A673 (cell line): ENCODE results near the gene HSD17B14.

ENCODE experiments used
- EZH2 ChIP-seq: fragments of 200-600 bp; sonication (generic); IDR thresholded peaks from 2 replicates; pipeline ENCODE4 v1.6.1; 2017; ENCODE audit warnings: borderline replicate concordance, low read depth, mild to moderate bottlenecking, mixed read lengths, antibody characterized with exemption, low read length; ENCODE audit not compliant: poor library complexity, severe bottlenecking
- TF ChIP-seq, protein P1 (sequence below): fragments of 300-800, 200-600 bp; sonication (generic); conservative IDR thresholded peaks from 2 replicates; pipeline ENCODE4 v1.5.1; 2017; ENCODE audit warnings: low read depth, mild to moderate bottlenecking, antibody characterized with exemption, low read length, moderate library complexity, mixed read lengths

DNA sequence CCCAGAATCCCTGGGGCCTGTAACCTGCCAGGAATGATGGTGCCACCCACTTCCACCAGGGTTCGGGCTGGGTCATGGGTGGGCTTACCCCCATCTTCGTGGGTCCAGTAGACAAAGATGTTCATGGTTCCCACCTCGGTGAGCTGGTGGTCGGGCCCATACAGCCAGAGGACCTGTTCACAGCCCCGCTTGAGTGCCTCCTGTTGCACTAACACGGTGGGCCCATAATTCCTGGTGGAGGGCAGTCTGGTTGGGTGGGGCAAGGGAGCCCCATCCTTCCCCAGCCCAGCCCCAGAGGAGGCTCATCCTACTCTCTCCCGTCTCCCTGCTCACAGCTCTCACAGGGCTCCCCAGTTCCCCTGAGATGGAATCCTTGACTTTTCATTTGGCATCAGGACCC is 39.2 kb downstream of the HSD17B14 start:
- TF ChIP-seq, protein P1, sequence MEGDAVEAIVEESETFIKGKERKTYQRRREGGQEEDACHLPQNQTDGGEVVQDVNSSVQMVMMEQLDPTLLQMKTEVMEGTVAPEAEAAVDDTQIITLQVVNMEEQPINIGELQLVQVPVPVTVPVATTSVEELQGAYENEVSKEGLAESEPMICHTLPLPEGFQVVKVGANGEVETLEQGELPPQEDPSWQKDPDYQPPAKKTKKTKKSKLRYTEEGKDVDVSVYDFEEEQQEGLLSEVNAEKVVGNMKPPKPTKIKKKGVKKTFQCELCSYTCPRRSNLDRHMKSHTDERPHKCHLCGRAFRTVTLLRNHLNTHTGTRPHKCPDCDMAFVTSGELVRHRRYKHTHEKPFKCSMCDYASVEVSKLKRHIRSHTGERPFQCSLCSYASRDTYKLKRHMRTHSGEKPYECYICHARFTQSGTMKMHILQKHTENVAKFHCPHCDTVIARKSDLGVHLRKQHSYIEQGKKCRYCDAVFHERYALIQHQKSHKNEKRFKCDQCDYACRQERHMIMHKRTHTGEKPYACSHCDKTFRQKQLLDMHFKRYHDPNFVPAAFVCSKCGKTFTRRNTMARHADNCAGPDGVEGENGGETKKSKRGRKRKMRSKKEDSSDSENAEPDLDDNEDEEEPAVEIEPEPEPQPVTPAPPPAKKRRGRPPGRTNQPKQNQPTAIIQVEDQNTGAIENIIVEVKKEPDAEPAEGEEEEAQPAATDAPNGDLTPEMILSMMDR: no peak
- no peak for TF ChIP-seq EZH2
